PC-3 (cell line): ENCODE results near the gene LRRFIP2. TPM values are rescaled to one million over a fixed set of nuclear protein-coding genes. Genes with fewer than 3 reads are reported as not detected.
"Not testable (repeated sequence)": the region's sequence is repeated elsewhere in the genome, so short reads cannot be mapped to it uniquely, and the experiment has no call there.

Experiments
- ATAC-seq: fragments of 200-7000 bp; cut with Tn5 transposase; 2 replicates; pipeline ENCODE4 v1.9.1; 2020; ENCODE audit warnings: mild to moderate bottlenecking, moderate library complexity
- BruUV-seq: library from RNA; stranded (reverse); fragments of 400-500 nt; replicated peaks from 2 replicates; lab custom pipeline; 2021; lab: Mats Ljungman, UMichigan
- CTCF ChIA-PET: fragments of 300-600 bp; sonication (Branson Sonifier 250); formaldehyde crosslinking; loops from one replicate; lab custom pipeline; 2022; ENCODE audit warnings: antibody characterized with exemption; lab: Charles Lee
- POLR2A ChIA-PET: fragments of 300-600 bp; sonication (Branson Sonifier 250); formaldehyde crosslinking; loops from one replicate; lab custom pipeline; 2022; ENCODE audit warnings: antibody characterized with exemption; ENCODE audit not compliant: unreplicated experiment; lab: Charles Lee
- DNase-seq: peaks from one replicate; pipeline ENCODE4 v3.0.0-alpha.2; 2015
- H2AFZ ChIP-seq: fragments of 300-600 bp; sonication (generic); 2 replicates; pipeline ENCODE4 v1.6.0; 2016; ENCODE audit warnings: antibody characterized with exemption, low read length
- H3F3A ChIP-seq: fragments of 300-600 bp; sonication (generic); one replicate; pipeline ENCODE4 v1.6.0; 2017; ENCODE audit warnings: antibody characterized with exemption, low read length, control low read depth, mild to moderate bottlenecking; ENCODE audit not compliant: unreplicated experiment
- H3K27ac ChIP-seq: fragments of 300-600 bp; sonication (generic); 2 replicates; pipeline ENCODE4 v1.5.1; 2016; ENCODE audit warnings: mild to moderate bottlenecking, low read length
- H3K27me3 ChIP-seq: fragments of 300-600 bp; sonication (generic); 2 replicates; pipeline ENCODE4 v1.6.1; 2016; ENCODE audit warnings: low read length, mixed read lengths
- H3K36me3 ChIP-seq: fragments of 300-600 bp; sonication (generic); 2 replicates; pipeline ENCODE4 v1.6.1; 2016; ENCODE audit warnings: low read depth, mixed run types, low read length, mixed read lengths
- H3K4me1 ChIP-seq: fragments of 300-600 bp; sonication (generic); 2 replicates; pipeline ENCODE4 v1.5.1; 2016; ENCODE audit warnings: low read length; ENCODE audit not compliant: insufficient read depth
- H3K4me2 ChIP-seq: fragments of 300-600 bp; sonication (generic); 2 replicates; pipeline ENCODE4 v1.6.0; 2016; ENCODE audit warnings: low read length
- H3K4me3 ChIP-seq: fragments of 300-600 bp; sonication (generic); 2 replicates; pipeline ENCODE4 v1.5.1; 2016; ENCODE audit warnings: mild to moderate bottlenecking, low read length, mixed read lengths
- H3K79me2 ChIP-seq: fragments of 300-600 bp; sonication (generic); 2 replicates; pipeline ENCODE4 v1.6.1; 2017; ENCODE audit warnings: low read length, mixed read lengths
- H3K9ac ChIP-seq: fragments of 300-600 bp; sonication (generic); 2 replicates; pipeline ENCODE4 v1.6.0; 2016; ENCODE audit warnings: mild to moderate bottlenecking, low read length
- H3K9me2 ChIP-seq: fragments of 300-600 bp; sonication (generic); replicated peaks from 2 replicates; pipeline ENCODE4 v1.6.1; 2016; ENCODE audit warnings: mixed run types, low read length, mixed read lengths
- H3K9me3 ChIP-seq: fragments of 300-600 bp; sonication (generic); 2 replicates; pipeline ENCODE4 v1.6.1; 2016; ENCODE audit warnings: low read length, mixed read lengths
- H4K20me1 ChIP-seq: fragments of 300-600 bp; sonication (generic); 2 replicates; pipeline ENCODE4 v1.6.1; 2016; ENCODE audit warnings: low read length, mixed read lengths
- CTCF ChIP-seq: fragments of 300-600 bp; sonication (generic); conservative IDR thresholded peaks from 2 replicates; pipeline ENCODE4 v1.5.1; 2017; ENCODE audit warnings: antibody characterized with exemption, low read depth, mild to moderate bottlenecking, low read length
- EZH2 ChIP-seq: fragments of 300-600 bp; sonication (generic); IDR thresholded peaks from one replicate; pipeline ENCODE4 v1.6.1; 2017; ENCODE audit warnings: antibody characterized with exemption, mild to moderate bottlenecking, low read length; ENCODE audit not compliant: unreplicated experiment
- EZH2phosphoT487 ChIP-seq: fragments of 300-600 bp; sonication (generic); IDR thresholded peaks from 2 replicates; pipeline ENCODE4 v1.6.1; 2018; ENCODE audit warnings: mild to moderate bottlenecking, antibody characterized with exemption, low read length, borderline replicate concordance
- intact Hi-C: fragments of 100-400 bp; cut with micrococcal nuclease; formaldehyde crosslinking; loops from 2 replicates; pipeline ENCODE4 v1.9.0; 2023
- total RNA-seq: library from RNA; depleted of rRNA; stranded (reverse); fragments of >200 nt; gene quantifications from 2 replicates; pipeline ENCODE4 v1.2.3, GENCODE V29; 2014

LRRFIP2 gene
- total RNA-seq, 1 experiment from 2014 or later: 54.7 TPM

GRCh38 chr3:37223141-37223558 lies 48.8 kb upstream of the LRRFIP2 start:
- TF ChIP-seq EZH2phosphoT487: no peak
- no peak for TF ChIP-seq EZH2
- no peak for TF ChIP-seq CTCF
- CTCF ChIA-PET: interaction anchor here (0.6 kb wide), 1 partner anchor 84 kb away, joined by 4 read pairs; no protein-coding TSS in a partner anchor

DNA sequence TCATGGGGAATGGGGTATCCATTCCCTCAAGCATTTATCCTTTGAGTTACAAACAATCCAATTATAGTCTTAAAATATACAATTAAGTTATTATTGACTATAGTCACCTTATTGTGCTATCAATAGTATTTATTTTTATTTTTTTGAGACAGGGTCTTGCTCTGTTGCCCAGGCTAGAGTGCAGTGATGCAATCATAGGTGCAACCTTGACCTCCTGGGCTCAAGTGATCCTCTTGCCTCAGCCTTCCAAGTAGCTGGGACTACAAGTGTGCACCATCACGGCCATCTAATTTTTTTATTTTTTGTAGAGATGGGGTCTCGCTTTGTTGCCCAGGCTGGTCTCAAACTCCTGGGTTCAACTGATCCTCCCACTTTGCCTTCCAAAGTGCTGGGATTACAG lies 48.2 kb upstream of the LRRFIP2 start:
- H3K27ac ChIP-seq, CTCF ChIA-PET, H3K9ac ChIP-seq, ATAC-seq, H3K27me3 ChIP-seq, H3K9me3 ChIP-seq, H2AFZ ChIP-seq, H3F3A ChIP-seq, BruUV-seq, H3K4me3 ChIP-seq, H4K20me1 ChIP-seq, POLR2A ChIA-PET, H3K79me2 ChIP-seq, H3K36me3 ChIP-seq, DNase-seq, intact Hi-C loops, H3K9me2 ChIP-seq: not testable (repeated sequence)
- H3K4me2 ChIP-seq: 0 out of 2 replicates have a peak overlapping the region, but pooled peaks have one; percentile 2
- H3K4me1 ChIP-seq: peaks cover 30% of the 10 kb centered on the region

More at GRCh38 chr3:37223141-37223558, 48.8 kb upstream of the LRRFIP2 start:
- Histone ChIP-seq H3K27ac (no peak overlapping the region), H3K9ac (no peak overlapping the region), H3K27me3 (no peaks in the 10 kb centered on the region), H4K20me1 (no peaks in the 10 kb centered on the region), H3K4me1 (peaks cover 32% of the 10 kb centered on the region), H3K4me2 (peak overlapping the region; percentile 2; the same call in 1 of the 2 replicates), H2AFZ (no peak overlapping the region), H3K9me3 (no peaks in the 10 kb centered on the region), H3K36me3 (no peaks in the 10 kb centered on the region), H3K79me2 (no peaks in the 10 kb centered on the region), H3F3A (peaks cover 3% of the 10 kb centered on the region), H3K9me2 (no peaks in the 10 kb centered on the region), H3K4me3 (no peak overlapping the region)
- no TSS peak for BruUV-seq
- ATAC-seq (no peak), DNase-seq (peak; percentile 65)
- POLR2A ChIA-PET: interaction anchor here (0.6 kb wide), 1 partner anchor 313 kb away, joined by 3 read pairs; no protein-coding TSS in a partner anchor
- intact Hi-C loops: no loop called here

DNA sequence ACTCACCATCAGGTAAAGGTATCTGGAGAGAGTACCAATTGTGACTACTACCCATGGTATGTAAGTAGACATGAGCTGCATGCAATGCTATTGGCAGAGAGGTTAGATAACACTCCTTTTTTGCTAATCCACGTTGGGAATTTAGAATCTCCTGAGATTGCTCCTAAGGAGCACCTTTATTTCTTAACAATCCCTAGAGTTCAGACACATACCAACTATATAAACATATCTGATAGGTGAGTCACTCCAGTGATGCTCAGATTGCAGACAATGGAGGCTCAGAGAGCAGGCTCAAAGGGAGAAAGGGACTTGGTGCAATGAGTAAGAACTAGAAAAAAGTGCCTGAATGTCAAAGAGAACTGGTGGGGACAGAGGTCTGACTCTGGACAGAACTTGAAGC lies 47.0 kb upstream of the LRRFIP2 start:
- TF ChIP-seq EZH2phosphoT487 (no peak), EZH2 (no peak), CTCF (no peak)
- Histone ChIP-seq H3K9ac (no peak overlapping the region), H3K9me2 (no peaks in the 10 kb centered on the region), H3K27ac (peak overlapping the region; percentile 38), H3F3A (peaks cover 3% of the 10 kb centered on the region), H4K20me1 (no peaks in the 10 kb centered on the region), H3K4me1 (peaks cover 30% of the 10 kb centered on the region), H3K79me2 (no peaks in the 10 kb centered on the region), H3K4me3 (no peak overlapping the region), H2AFZ (no peak overlapping the region), H3K4me2 (peak overlapping the region; percentile 24), H3K9me3 (no peaks in the 10 kb centered on the region), H3K27me3 (no peaks in the 10 kb centered on the region), H3K36me3 (no peaks in the 10 kb centered on the region)
- intact Hi-C loops: loop anchor here (2.0 kb wide), 1 partner anchor 39 kb away; no protein-coding TSS in a partner anchor
- peak; percentile 97 for ATAC-seq
- DNase-seq: peak; percentile 98
- POLR2A ChIA-PET: interaction anchor here (0.5 to 0.6 kb wide), 3 partner anchors 47 to 916 kb away, joined by 3 to 4 read pairs (median 3); partner anchors contain the start of genes ACAA1 and MLH1
- no TSS peak for BruUV-seq
- CTCF ChIA-PET: interaction anchor here (1.1 kb wide), 1 partner anchor 87 kb away, joined by 14 read pairs; no protein-coding TSS in a partner anchor
